ENCODE results near the gene SLX4IP. TPM values are rescaled to one million over a fixed set of nuclear protein-coding genes. Genes with fewer than 3 reads are reported as not detected.
A peak's percentile ranks its signal among the peaks of the same experiment; 100 is the strongest.

Gene SLX4IP
- total RNA-seq, 1 experiment from 2014 or later: 11.1 TPM

DNA sequence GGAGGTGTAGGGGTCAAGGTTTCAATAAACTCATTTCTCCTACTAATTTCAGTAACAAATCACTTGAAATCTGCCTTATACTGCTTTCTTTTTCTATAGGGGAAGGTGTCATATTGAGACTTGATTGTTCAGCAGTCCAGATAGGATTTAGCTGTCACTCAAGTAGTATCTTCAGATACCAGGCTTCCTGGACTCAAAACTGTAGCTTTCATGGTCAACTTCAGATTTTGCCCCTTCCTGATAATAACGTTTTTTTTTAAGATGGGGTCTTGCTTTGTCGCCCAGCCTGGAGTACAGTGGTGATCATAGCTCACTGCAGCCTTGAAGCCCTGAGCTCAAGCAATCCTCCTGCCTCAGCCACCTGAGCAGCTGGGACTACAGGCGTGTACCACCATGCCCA, 160.9 kb downstream of the SLX4IP start (continued):
- TF ChIP-seq, protein P1, sequence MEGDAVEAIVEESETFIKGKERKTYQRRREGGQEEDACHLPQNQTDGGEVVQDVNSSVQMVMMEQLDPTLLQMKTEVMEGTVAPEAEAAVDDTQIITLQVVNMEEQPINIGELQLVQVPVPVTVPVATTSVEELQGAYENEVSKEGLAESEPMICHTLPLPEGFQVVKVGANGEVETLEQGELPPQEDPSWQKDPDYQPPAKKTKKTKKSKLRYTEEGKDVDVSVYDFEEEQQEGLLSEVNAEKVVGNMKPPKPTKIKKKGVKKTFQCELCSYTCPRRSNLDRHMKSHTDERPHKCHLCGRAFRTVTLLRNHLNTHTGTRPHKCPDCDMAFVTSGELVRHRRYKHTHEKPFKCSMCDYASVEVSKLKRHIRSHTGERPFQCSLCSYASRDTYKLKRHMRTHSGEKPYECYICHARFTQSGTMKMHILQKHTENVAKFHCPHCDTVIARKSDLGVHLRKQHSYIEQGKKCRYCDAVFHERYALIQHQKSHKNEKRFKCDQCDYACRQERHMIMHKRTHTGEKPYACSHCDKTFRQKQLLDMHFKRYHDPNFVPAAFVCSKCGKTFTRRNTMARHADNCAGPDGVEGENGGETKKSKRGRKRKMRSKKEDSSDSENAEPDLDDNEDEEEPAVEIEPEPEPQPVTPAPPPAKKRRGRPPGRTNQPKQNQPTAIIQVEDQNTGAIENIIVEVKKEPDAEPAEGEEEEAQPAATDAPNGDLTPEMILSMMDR (IDR thresholded peaks at IDR 0.05 in 2 of 3, conservative IDR thresholded peaks at IDR 0.05 in 1 of 3; ENCODE audit: borderline replicate concordance in 1 of 3, insufficient read depth in 1 of 3, low read depth in 2 of 3, low read length in 2 of 3): no peak
- TF ChIP-seq, protein P2, sequence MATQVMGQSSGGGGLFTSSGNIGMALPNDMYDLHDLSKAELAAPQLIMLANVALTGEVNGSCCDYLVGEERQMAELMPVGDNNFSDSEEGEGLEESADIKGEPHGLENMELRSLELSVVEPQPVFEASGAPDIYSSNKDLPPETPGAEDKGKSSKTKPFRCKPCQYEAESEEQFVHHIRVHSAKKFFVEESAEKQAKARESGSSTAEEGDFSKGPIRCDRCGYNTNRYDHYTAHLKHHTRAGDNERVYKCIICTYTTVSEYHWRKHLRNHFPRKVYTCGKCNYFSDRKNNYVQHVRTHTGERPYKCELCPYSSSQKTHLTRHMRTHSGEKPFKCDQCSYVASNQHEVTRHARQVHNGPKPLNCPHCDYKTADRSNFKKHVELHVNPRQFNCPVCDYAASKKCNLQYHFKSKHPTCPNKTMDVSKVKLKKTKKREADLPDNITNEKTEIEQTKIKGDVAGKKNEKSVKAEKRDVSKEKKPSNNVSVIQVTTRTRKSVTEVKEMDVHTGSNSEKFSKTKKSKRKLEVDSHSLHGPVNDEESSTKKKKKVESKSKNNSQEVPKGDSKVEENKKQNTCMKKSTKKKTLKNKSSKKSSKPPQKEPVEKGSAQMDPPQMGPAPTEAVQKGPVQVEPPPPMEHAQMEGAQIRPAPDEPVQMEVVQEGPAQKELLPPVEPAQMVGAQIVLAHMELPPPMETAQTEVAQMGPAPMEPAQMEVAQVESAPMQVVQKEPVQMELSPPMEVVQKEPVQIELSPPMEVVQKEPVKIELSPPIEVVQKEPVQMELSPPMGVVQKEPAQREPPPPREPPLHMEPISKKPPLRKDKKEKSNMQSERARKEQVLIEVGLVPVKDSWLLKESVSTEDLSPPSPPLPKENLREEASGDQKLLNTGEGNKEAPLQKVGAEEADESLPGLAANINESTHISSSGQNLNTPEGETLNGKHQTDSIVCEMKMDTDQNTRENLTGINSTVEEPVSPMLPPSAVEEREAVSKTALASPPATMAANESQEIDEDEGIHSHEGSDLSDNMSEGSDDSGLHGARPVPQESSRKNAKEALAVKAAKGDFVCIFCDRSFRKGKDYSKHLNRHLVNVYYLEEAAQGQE (IDR thresholded peaks at IDR 0.05; ENCODE audit: low read depth): no peak
- TF ChIP-seq RAD21 (IDR thresholded peaks at IDR 0.05; ENCODE audit: low read depth): no peak
- no peak for TF ChIP-seq CEBPB (IDR thresholded peaks at IDR 0.05; ENCODE audit: low read depth)

DNA sequence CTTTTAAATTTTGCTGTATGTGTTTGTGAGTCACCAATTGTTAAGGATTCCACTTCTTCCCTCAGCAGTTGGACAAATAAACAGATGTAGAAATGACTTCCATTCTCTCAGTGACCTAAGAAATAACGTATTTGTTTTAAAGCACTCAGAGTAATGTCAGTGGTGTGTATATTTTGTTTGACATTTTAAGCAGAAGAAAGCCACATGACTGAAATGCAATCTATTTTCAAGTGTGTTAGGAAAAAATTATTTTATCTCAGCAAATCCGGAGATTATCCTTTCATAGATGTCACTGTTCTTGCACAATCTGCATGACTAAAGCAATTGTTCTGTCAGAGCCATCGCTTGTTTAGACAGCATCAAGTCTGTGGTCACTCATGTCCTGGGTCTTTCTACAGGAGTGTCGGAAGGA, 161.6 kb downstream of the SLX4IP start:
- TF ChIP-seq SP1 (IDR thresholded peaks at IDR 0.05; ENCODE audit: low read depth) (no peak), JUND (IDR thresholded peaks at IDR 0.05) (0 out of 2 replicates have a peak, but pooled peaks have one; percentile 14), EZH2phosphoT487 (IDR thresholded peaks at IDR 0.05; ENCODE audit: borderline replicate concordance) (no peak), CEBPB (IDR thresholded peaks at IDR 0.05; ENCODE audit: low read depth) (peak; percentile 72)
- no TSS peak for BruUV-seq (replicated peaks)
- ChIA-PET RAD21 (ENCODE audit: low non-redundant PET in 1 of 2, low total read pairs in 2 of 2, uncharacterized antibody in 2 of 2, unreplicated experiment in 2 of 2) (interaction anchor here in 1 of 2 experiments (0.5 kb wide), 1 partner anchor 979 kb away, joined by 3 read pairs; no protein-coding TSS in a partner anchor), POLR2A (interaction anchor here (0.9 kb wide), 1 partner anchor 9 kb away, joined by 3 read pairs; no protein-coding TSS in a partner anchor), CTCF (no interaction called here)
- Histone ChIP-seq H3K79me2 (ENCODE audit: insufficient read depth, low read length) (no peaks in the 10 kb centered on the region), H3K36me3 (ENCODE audit: control insufficient read depth in 1 of 2, insufficient read depth in 2 of 2, low read length in 2 of 2) (no peaks in the 10 kb centered on the region; a peak in 1 of 4 replicates), H3K27ac (ENCODE audit: low read depth, low read length) (no peak overlapping the region), H3K9me3 (ENCODE audit: control insufficient read depth in 1 of 2, insufficient read depth in 1 of 2, low read depth in 1 of 2, low read length in 2 of 2) (no peaks in the 10 kb centered on the region), H3K27me3 (ENCODE audit: insufficient read depth, low read length) (no peaks in the 10 kb centered on the region), H3K4me2 (ENCODE audit: low read length) (peak overlapping the region; percentile 85; the same call in 1 of the 2 replicates), H2AFZ (ENCODE audit: low read depth, low read length, poor library complexity, severe bottlenecking) (no peak overlapping the region), H3K9ac (ENCODE audit: low read length) (no peak overlapping the region), H3K9me2 (ENCODE audit: insufficient read depth) (no peaks in the 10 kb centered on the region), H3K4me3 (replicated peaks in 1 of 2; ENCODE audit: low read depth in 1 of 2, low read length in 2 of 2) (no peak overlapping the region), H3K4me1 (ENCODE audit: control insufficient read depth in 1 of 2, insufficient read depth in 2 of 2, low read length in 2 of 2) (peaks cover 48 to 50% of the 10 kb centered on the region in 2 experiments), H4K20me1 (ENCODE audit: insufficient read depth) (no peaks in the 10 kb centered on the region)
- no peak for ATAC-seq
- DNase-seq (ENCODE audit: low read depth, low spot score): no peak
- intact Hi-C loops (cut with micrococcal nuclease): no loop called here

Measured in HCT116 (cell line).